Vein endothelial cell (primary cell): ENCODE data around the gene BUD31. TPM values are rescaled to one million over a fixed set of nuclear protein-coding genes. Genes with fewer than 3 reads are reported as not detected.

Experiments
- total RNA-seq: library from RNA; depleted of rRNA; stranded (reverse); fragments of >200 nt; gene quantifications from 2 replicates; pipeline ENCODE4 v1.2.3, GENCODE V29; 2012

Gene BUD31
- 86.2 and 88.4 TPM in 2 replicates for total RNA-seq

GRCh38 chr7:99408379-99409191 lies at the start of gene BUD31, which contains the start of gene PDAP1:
BUD31 (plus strand) TSS chr7:99408969; CDS start chr7:99411093, 2,124 bp downstream.
PDAP1 (minus strand) TSS chr7:99408597; CDS start chr7:99408548, 49 bp downstream.

DNA sequence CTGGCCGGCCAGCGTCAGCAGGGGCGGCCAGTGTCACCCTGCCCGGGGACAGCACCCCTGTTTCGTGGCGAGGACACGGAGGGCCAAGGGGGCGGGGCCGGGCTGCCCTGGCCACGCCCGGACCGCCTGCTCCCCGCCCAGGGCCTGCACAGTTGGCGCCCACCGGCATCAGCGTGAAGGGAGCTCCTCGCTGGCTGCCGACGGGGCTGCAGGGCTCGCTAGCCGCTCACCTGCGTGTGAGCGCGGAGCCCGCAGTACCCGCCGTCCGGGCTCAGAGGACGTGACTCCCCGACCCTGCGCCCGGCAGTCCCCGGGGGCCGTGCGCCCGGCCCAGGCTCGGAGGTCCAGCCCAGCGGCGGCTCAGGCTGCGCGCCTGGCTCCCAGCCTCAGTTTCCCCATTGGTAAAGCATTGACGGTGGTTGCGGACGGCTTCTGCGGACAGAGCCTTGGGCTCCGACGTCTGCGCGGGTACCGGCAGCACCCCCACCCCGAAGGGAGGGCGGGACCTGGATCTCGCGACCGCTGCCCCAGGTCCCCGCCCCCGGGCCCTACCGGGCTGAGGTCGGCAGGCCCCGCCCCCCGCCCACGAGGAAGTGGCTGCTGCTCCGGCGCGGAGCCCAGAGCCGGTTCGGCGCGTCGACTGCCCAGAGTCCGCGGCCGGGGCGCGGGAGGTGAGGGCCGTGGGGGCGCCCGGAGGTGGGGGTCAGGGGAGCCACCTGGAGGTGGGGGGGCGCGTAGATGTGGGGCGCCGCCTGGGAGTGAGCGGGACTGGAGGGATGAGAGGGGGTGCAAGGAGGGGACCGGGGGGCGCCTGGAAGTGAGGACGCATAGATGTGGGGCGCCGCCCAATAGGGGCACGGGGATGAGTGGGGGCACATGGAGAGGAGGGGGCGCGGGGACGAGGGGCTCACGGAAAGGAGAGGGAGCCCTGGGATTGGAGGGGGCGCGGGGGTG lies 34.4 kb upstream of the BUD31 start, which contains the start of gene ARPC1B:
ARPC1B (plus strand) TSS at position 620 of the 954 bp plus-strand sequence. CDS start 10,985 bp downstream, outside the sequence.

GRCh38 chr7:99438573-99439480 lies 30.1 kb downstream of the BUD31 start, which contains the start of the genes CPSF4 and PTCD1:
CPSF4 (plus strand) TSS chr7:99438943; CDS start chr7:99439083, 140 bp downstream.
PTCD1 (minus strand) TSS chr7:99438798; CDS start chr7:99435242, 3,556 bp downstream.

Other genes with a start within 250 kb of the BUD31 start
- not detected in 2 replicates for gene KPNA7, start 200.9 kb upstream of the BUD31 start, total RNA-seq
- gene MYH16, start 136.1 kb upstream of the BUD31 start, total RNA-seq = 0.33 and 0.38 TPM in 2 replicates
- gene ARPC1A, start 83.1 kb upstream of the BUD31 start, total RNA-seq = 229 and 236 TPM in 2 replicates
- 358 and 500 TPM in 2 replicates for gene ARPC1B, start 34.2 kb upstream of the BUD31 start, total RNA-seq
- 63.8 and 67.6 TPM in 2 replicates for gene PDAP1, start 372 bp upstream of the BUD31 start, total RNA-seq
- gene PTCD1, start 29.8 kb downstream of the BUD31 start, total RNA-seq = 5.0 and 6.9 TPM in 2 replicates
- gene CPSF4, start 30.0 kb downstream of the BUD31 start, total RNA-seq = 33.6 and 34.2 TPM in 2 replicates
- 761 and 818 TPM in 2 replicates for gene ATP5MF, start 57.2 kb downstream of the BUD31 start, total RNA-seq
- gene ZNF789, start 63.9 kb downstream of the BUD31 start, total RNA-seq = 5.2 and 8.8 TPM in 2 replicates
- gene ZNF394, start 91.3 kb downstream of the BUD31 start, total RNA-seq = 29.1 and 34.4 TPM in 2 replicates
- gene ZKSCAN5, start 95.7 kb downstream of the BUD31 start, total RNA-seq = 12.2 and 13.4 TPM in 2 replicates
- 5.6 and 5.7 TPM in 2 replicates for gene FAM200A, start 143.1 kb downstream of the BUD31 start, total RNA-seq
- 7.2 and 10.9 TPM in 2 replicates for gene ZNF655, start 149.7 kb downstream of the BUD31 start, total RNA-seq
- gene TMEM225B, start 189.3 kb downstream of the BUD31 start, total RNA-seq = not detected in 2 replicates
- 11.8 and 13.1 TPM in 2 replicates for gene ZSCAN25, start 208.0 kb downstream of the BUD31 start, total RNA-seq